Transverse colon (tissue), 4 donors: ENCODE measurements around the gene GPR149. TPM values are rescaled to one million over a fixed set of nuclear protein-coding genes. Genes with fewer than 3 reads are reported as not detected.

ENCODE experiments used
- DNase-seq: peaks from one replicate; pipeline ENCODE4 v3.0.0-alpha.2; 2019
- H3K27ac ChIP-seq, 4 donors: fragments of 200-600 bp; sonication (generic); 2 replicates each; pipeline ENCODE4 v1.5.1; 2016 to 2018; ENCODE audit warnings: inconsistent platforms in 4 of 4
- H3K27me3 ChIP-seq: fragments of 200-600 bp; sonication (generic); 2 replicates; pipeline ENCODE4 v1.5.1; 2017; ENCODE audit warnings: inconsistent platforms
- H3K36me3 ChIP-seq, 4 donors: fragments of 200-600 bp; sonication (generic); 2 replicates each; pipeline ENCODE4 v1.5.1; 2017 to 2019; ENCODE audit warnings: inconsistent platforms in 4 of 4
- H3K4me1 ChIP-seq, 4 donors: fragments of 200-600 bp; sonication (generic); 2 replicates each; pipeline ENCODE4 v1.5.1; 2017 to 2020; ENCODE audit warnings: inconsistent platforms in 4 of 4
- H3K4me3 ChIP-seq, 4 donors: fragments of 200-600 bp; sonication (generic); 1 replicate in 1 of 4; 2 replicates in 3 of 4; pipeline versions ENCODE4 v1.5.1 to v1.6.1; 2017 to 2019; ENCODE audit warnings: inconsistent platforms in 4 of 4
- H3K9me3 ChIP-seq, 2 donors: fragments of 200-600 bp; sonication (generic); 2 replicates each; pipeline ENCODE4 v1.5.1; 2017 to 2019; ENCODE audit warnings: inconsistent platforms in 2 of 2
- CTCF ChIP-seq, 5 experiments: fragments of 200-600 bp in 3 of 5; fragments of 450-650 bp in 2 of 5; sonication (generic) in 3 of 5; IDR thresholded peaks; 1 replicate in 2 of 5; 2 replicates in 3 of 5; pipeline ENCODE4 v1.5.1; 2016 to 2017; ENCODE audit warnings: antibody characterized with exemption in 5 of 5, inconsistent platforms in 3 of 5, mild to moderate bottlenecking in 2 of 5, moderate library complexity in 1 of 5
- EP300 ChIP-seq: sonication (generic); formaldehyde crosslinking; IDR thresholded peaks from one replicate; pipeline ENCODE4 v1.6.1; 2017; ENCODE audit warnings: antibody characterized with exemption, low read depth
- POLR2A ChIP-seq: fragments of 450-650 bp; IDR thresholded peaks from one replicate; pipeline ENCODE4 v1.6.1; 2016; ENCODE audit warnings: antibody characterized with exemption, mild to moderate bottlenecking, moderate library complexity
- POLR2AphosphoS5 ChIP-seq, 3 donors: sonication (generic); formaldehyde crosslinking; IDR thresholded peaks; one replicate each; pipeline ENCODE4 v1.6.1; 2016; ENCODE audit warnings: antibody characterized with exemption in 3 of 3
- WGBS, 2 donors: methylation state at CpG; one replicate each; pipeline ENCODE4 v1.1.5; 2018; ENCODE audit warnings: low coverage in 1 of 2; 5-methylcytosine and 5-hydroxymethylcytosine counted together
- in situ Hi-C, 4 donors: fragments of 200-750 bp; cut with MboI; loops; one replicate each; pipeline versions ENCODE4 v1.15.0 to v1.15.1; 2017; ENCODE audit warnings: low sequenced_read_pairs in 3 of 4, low pct_ligation_motif_present in 1 of 4, low pct_unique_long_range_greater_than_20kb in 1 of 4
- intact Hi-C: fragments of 100-400 bp; cut with DNase I; formaldehyde crosslinking; loops from one replicate; pipeline ENCODE4 v1.15.1; 2023; ENCODE audit warnings: low total_unique reads
- total RNA-seq, 4 donors: library from RNA; depleted of rRNA; stranded (reverse); fragments of >200 nt; gene quantifications; one replicate each; pipeline ENCODE4 v1.1.0, GENCODE V29; 2016

The GPR149 gene
- total RNA-seq, 4 donors from 2014 or later = not detected

- Histone ChIP-seq H3K36me3 (no peaks in the 10 kb centered on the region), H3K4me1 (no peaks in the 10 kb centered on the region), H3K9me3 (no peaks in the 10 kb centered on the region), H3K27ac (no peak overlapping the region), H3K27me3 (no peaks in the 10 kb centered on the region), H3K4me3 (no peak overlapping the region)
- in situ Hi-C loops = no loop called here
- no peak for TF ChIP-seq POLR2AphosphoS5 (IDR thresholded peaks at IDR 0.05)
- TF ChIP-seq EP300 = no peak
- no peak for TF ChIP-seq CTCF (IDR thresholded peaks at IDR 0.05)
- no peak for TF ChIP-seq POLR2A
- intact Hi-C loops = no loop called here
- no peak for DNase-seq
Measured at GRCh38 chr3:154364849-154365248, 65.1 kb downstream of the GPR149 start.

- Histone ChIP-seq H3K4me1 (no peaks in the 10 kb centered on the region), H3K36me3 (no peaks in the 10 kb centered on the region), H3K27ac (no peak overlapping the region), H3K27me3 (no peaks in the 10 kb centered on the region), H3K9me3 (no peaks in the 10 kb centered on the region), H3K4me3 (no peak overlapping the region)
- WGBS, 2 donors = 62 to 69% methylated on average over 1 of the region's 1 CpG
- in situ Hi-C loops (no loop called here), intact Hi-C loops (no loop called here)
- no peak for TF ChIP-seq POLR2AphosphoS5 (IDR thresholded peaks at IDR 0.05)
- no peak for TF ChIP-seq CTCF (IDR thresholded peaks at IDR 0.05)
- no peak for TF ChIP-seq EP300
- no peak for TF ChIP-seq POLR2A
- DNase-seq = no peak
Measured at GRCh38 chr3:154361099-154361498, 68.9 kb downstream of the GPR149 start.

- Histone ChIP-seq H3K27me3 (no peaks in the 10 kb centered on the region), H3K27ac (no peak overlapping the region), H3K4me3 (no peak overlapping the region), H3K4me1 (no peaks in the 10 kb centered on the region), H3K36me3 (no peaks in the 10 kb centered on the region), H3K9me3 (no peaks in the 10 kb centered on the region)
- TF ChIP-seq POLR2A (no peak), EP300 (no peak), CTCF (IDR thresholded peaks at IDR 0.05) (no peak), POLR2AphosphoS5 (IDR thresholded peaks at IDR 0.05) (no peak)
- DNase-seq = no peak
- in situ Hi-C loops (no loop called here), intact Hi-C loops (no loop called here)
- 0 to 9% methylated on average over 1 of the region's 1 CpG for WGBS, 2 donors
Measured at GRCh38 chr3:154356009-154356408, 74.0 kb downstream of the GPR149 start.

- intact Hi-C loops = no loop called here
- no peak for DNase-seq
- peaks cover 9% of the 10 kb centered on the region for H3K27me3 ChIP-seq
- no peaks in the 10 kb centered on the region for H3K4me1 ChIP-seq
- no peaks in the 10 kb centered on the region for H3K36me3 ChIP-seq
- in situ Hi-C loops = loop anchor here in 1 of 4 donors (25.0 kb wide), 1 partner anchor 1363 kb away; no protein-coding TSS in a partner anchor
- H3K27ac ChIP-seq = no peak overlapping the region
- WGBS, 2 donors = 69 to 76% methylated on average over 2 of the region's 2 CpGs
- no peaks in the 10 kb centered on the region for H3K9me3 ChIP-seq
- no peak overlapping the region for H3K4me3 ChIP-seq
- TF ChIP-seq CTCF (IDR thresholded peaks at IDR 0.05) = no peak
- TF ChIP-seq POLR2A = no peak
- no peak for TF ChIP-seq EP300
Measured at GRCh38 chr3:154349223-154349622, 80.8 kb downstream of the GPR149 start.
